ENCODE data around the gene CDS1. TPM values are rescaled to one million over a fixed set of nuclear protein-coding genes. Genes with fewer than 3 reads are reported as not detected.

The CDS1 gene
- total and polyA plus RNA-seq, 2 donors (not counting 3 experiments of a cell fraction or from before 2014, with no cell fraction given), result 0.01 TPM; not detected in 1

DNA sequence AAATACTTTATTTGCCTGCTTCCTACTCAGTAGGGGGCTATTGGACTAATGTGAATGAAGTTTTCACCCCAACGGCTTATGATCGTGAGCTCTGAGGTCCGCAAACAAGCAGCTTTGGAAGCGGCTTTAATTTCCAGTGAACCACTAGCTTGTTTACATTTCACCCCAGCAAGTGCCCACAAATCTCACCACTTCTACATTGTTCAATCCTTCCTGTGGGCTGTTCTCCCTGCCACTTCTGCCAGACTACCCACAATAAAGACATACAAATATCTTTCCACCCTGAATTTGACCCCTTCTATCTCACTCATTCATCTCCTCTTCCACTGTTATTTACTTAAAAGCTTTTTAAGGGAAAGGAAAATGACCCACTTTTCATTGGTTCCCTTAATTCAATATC lies 98.0 kb downstream of the CDS1 start:
- no peaks in the 10 kb centered on the region for H3K27me3 ChIP-seq (ENCODE audit: control insufficient read depth in 2 of 2, insufficient read depth in 2 of 2, low read length in 2 of 2)
- dilution Hi-C loops (cut with MboI; ENCODE audit: extremely low pct_ligation_motif_present, low sequenced_read_pairs), result no loop called here
- H4K20me1 ChIP-seq (replicated peaks; ENCODE audit: control insufficient read depth, extremely low read depth, insufficient read depth, low read length), result no peaks in the 10 kb centered on the region
- no peaks in the 10 kb centered on the region for H3K9me1 ChIP-seq (replicated peaks; ENCODE audit: control insufficient read depth, extremely low read depth, insufficient read depth, low read length)
- H3K79me2 ChIP-seq (ENCODE audit: control insufficient read depth, insufficient read depth, low read length), result no peaks in the 10 kb centered on the region
- intact Hi-C loops (cut with micrococcal nuclease), result no loop called here
- FAIRE-seq (no peak), DNase-seq (ENCODE audit: low read depth, low spot score) (no peak)
- H3K4me1 ChIP-seq (ENCODE audit: control insufficient read depth, extremely low read depth, insufficient read depth, low read length), result peaks cover 11% of the 10 kb centered on the region
- no peak overlapping the region for H2AFZ ChIP-seq (ENCODE audit: low read depth, low read length)
- POLR2A ChIA-PET, result no interaction called here
- no TSS peak for BruUV-seq (replicated peaks)
- H3K36me3 ChIP-seq (ENCODE audit: control insufficient read depth in 2 of 2, extremely low read depth in 1 of 2, insufficient read depth in 2 of 2, low read length in 2 of 2), result peaks cover 31 to 38% of the 10 kb centered on the region in 2 experiments
- H3K27ac ChIP-seq (ENCODE audit: insufficient read depth, low read depth, low read length), result no peak overlapping the region
- H3K9ac ChIP-seq (replicated peaks; ENCODE audit: extremely low read depth, insufficient read depth, low read length), result no peak overlapping the region
- no peak overlapping the region for H3K4me3 ChIP-seq (replicated peaks in 1 of 3; ENCODE audit: insufficient read depth in 1 of 3, low read depth in 1 of 3, low read length in 3 of 3)
- CTCF ChIA-PET, result interaction anchor here (2.1 kb wide), 1 partner anchor 102 kb away, joined by 5 read pairs; no protein-coding TSS in a partner anchor
- no peak for TF ChIP-seq EZH2 (IDR thresholded peaks at IDR 0.05; ENCODE audit: borderline replicate concordance, low read depth, low read length, severe bottlenecking)
- no peak for TF ChIP-seq MYC (IDR thresholded peaks at IDR 0.05; ENCODE audit: low read depth, low read length)
- no peak for TF ChIP-seq GATA2 (IDR thresholded peaks at IDR 0.05; ENCODE audit: insufficient read depth, insufficient read length, low read depth, low read length)
- no peak for TF ChIP-seq FOS (IDR thresholded peaks at IDR 0.05; ENCODE audit: borderline replicate concordance, insufficient read depth, low read length)
- TF ChIP-seq POLR2A (IDR thresholded peaks at IDR 0.05; ENCODE audit: low read depth, low read length), result no peak
- no peak for TF ChIP-seq CTCF (IDR thresholded peaks at IDR 0.05; ENCODE audit: extremely low read depth in 1 of 2, insufficient read depth in 1 of 2, low read depth in 1 of 2, low read length in 2 of 2)
- TF ChIP-seq POLR2AphosphoS5 (IDR thresholded peaks at IDR 0.05; ENCODE audit: insufficient read depth, low read depth, low read length), result no peak
- no peak for TF ChIP-seq JUN (IDR thresholded peaks at IDR 0.05; ENCODE audit: borderline replicate concordance, insufficient read depth, insufficient read length, low read depth)
- TF ChIP-seq MAX (IDR thresholded peaks at IDR 0.05; ENCODE audit: insufficient read depth, insufficient read length), result no peak
- H3K4me2 ChIP-seq (ENCODE audit: insufficient read depth, low read length), result no peak overlapping the region
- H3K9me3 ChIP-seq (replicated peaks; ENCODE audit: control insufficient read depth, insufficient read depth, low read length), result no peaks in the 10 kb centered on the region
